Panc1 (cell line): ENCODE data around the gene RBM6.

Experiments
- CTCF ChIP-seq: fragments of 450-650 bp; IDR thresholded peaks from 2 replicates; pipeline ENCODE4 v1.5.1; 2017; ENCODE audit warnings: mild to moderate bottlenecking
- POLR2AphosphoS5 ChIP-seq: IDR thresholded peaks from 2 replicates; pipeline ENCODE4 v1.6.1; 2012; ENCODE audit warnings: mild to moderate bottlenecking, low read depth, low read length, moderate library complexity
- REST ChIP-seq, 2 experiments: IDR thresholded peaks; 2 replicates each; pipeline ENCODE4 v1.6.1; 2011 to 2012; ENCODE audit warnings: low read depth in 2 of 2, control low read depth in 1 of 2, low read length in 1 of 2, mild to moderate bottlenecking in 1 of 2, moderate library complexity in 1 of 2; ENCODE audit not compliant: insufficient read depth in 1 of 2

- TF ChIP-seq CTCF (no peak), POLR2AphosphoS5 (no peak), REST (IDR thresholded peaks at IDR 0.05; ENCODE audit: insufficient read depth in 1 of 2, low read depth in 2 of 2, low read length in 1 of 2) (no peak)
These were observed 138.1 kb downstream of the RBM6 start for GRCh38 chr3:50078091-50078490.
